GM21381 (cell line): ENCODE results near the gene MALAT1.

Experiments used
- ATAC-seq: cut with Tn5 transposase; IDR thresholded peaks from one replicate; pipeline ENCODE4 v1.9.1; 2021; ENCODE audit warnings: mild to moderate bottlenecking, moderate library complexity; ENCODE audit not compliant: unreplicated experiment

MALAT1 gene

GRCh38 chr11:65478388-65479183 lies 20.3 kb upstream of the MALAT1 start:
- ATAC-seq: no peak

- ATAC-seq: no peak
Observed at GRCh38 chr11:65479184-65480145, 19.4 kb upstream of the MALAT1 start.

GRCh38 chr11:65482306-65482850 lies 16.5 kb upstream of the MALAT1 start:
- no peak for ATAC-seq

GRCh38 chr11:65485920-65486219 lies 13.0 kb upstream of the MALAT1 start:
- ATAC-seq: no peak

- ATAC-seq: no peak
Observed at GRCh38 chr11:65486570-65487466, 12.0 kb upstream of the MALAT1 start.

- ATAC-seq: no peak
Observed at GRCh38 chr11:65487467-65488272, 11.2 kb upstream of the MALAT1 start.

- ATAC-seq: no peak
Observed at GRCh38 chr11:65488273-65489034, 10.4 kb upstream of the MALAT1 start.

GRCh38 chr11:65489035-65489705 lies 9.7 kb upstream of the MALAT1 start:
- ATAC-seq: no peak

GRCh38 chr11:65489706-65490320 lies 9.0 kb upstream of the MALAT1 start:
- ATAC-seq: no peak

GRCh38 chr11:65491163-65491465 lies 7.7 kb upstream of the MALAT1 start:
- no peak for ATAC-seq

GRCh38 chr11:65491614-65492386 lies 7.0 kb upstream of the MALAT1 start:
- no peak for ATAC-seq

GRCh38 chr11:65492387-65492636 lies 6.5 kb upstream of the MALAT1 start:
- no peak for ATAC-seq

- ATAC-seq: peak; percentile 20
Observed at GRCh38 chr11:65492637-65493366, 6.0 kb upstream of the MALAT1 start.

- ATAC-seq: no peak
Observed at GRCh38 chr11:65493367-65494176, 5.3 kb upstream of the MALAT1 start.

- ATAC-seq: no peak
Observed at GRCh38 chr11:65496304-65497140, 2.3 kb upstream of the MALAT1 start.
